GM12874 (cell line): ENCODE measurements around the gene GALNT17.

Source experiments
- TF ChIP-seq, protein P1 (sequence below): IDR thresholded peaks from 2 replicates; pipeline ENCODE4 v1.5.1; 2011; ENCODE audit warnings: low read depth, mild to moderate bottlenecking, control low read depth, low read length, moderate library complexity; ENCODE audit not compliant: insufficient read depth

The GALNT17 gene

DNA sequence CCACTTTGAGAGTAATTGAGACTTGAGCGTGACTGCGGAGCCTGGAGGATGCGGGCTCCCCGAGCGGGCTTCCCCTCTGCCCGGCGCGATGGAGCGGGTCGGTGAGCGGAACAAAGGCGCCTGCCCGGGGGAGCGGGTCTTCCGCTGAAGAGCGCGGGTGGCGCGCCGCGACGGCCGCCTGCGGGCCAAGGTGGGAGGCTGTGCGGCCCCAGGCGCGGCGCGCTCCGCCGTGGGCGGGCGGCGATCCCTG is at the start of gene GALNT17:
GALNT17 (plus strand) TSS at position 18 of the 250 bp plus-strand sequence.
- TF ChIP-seq, protein P1, sequence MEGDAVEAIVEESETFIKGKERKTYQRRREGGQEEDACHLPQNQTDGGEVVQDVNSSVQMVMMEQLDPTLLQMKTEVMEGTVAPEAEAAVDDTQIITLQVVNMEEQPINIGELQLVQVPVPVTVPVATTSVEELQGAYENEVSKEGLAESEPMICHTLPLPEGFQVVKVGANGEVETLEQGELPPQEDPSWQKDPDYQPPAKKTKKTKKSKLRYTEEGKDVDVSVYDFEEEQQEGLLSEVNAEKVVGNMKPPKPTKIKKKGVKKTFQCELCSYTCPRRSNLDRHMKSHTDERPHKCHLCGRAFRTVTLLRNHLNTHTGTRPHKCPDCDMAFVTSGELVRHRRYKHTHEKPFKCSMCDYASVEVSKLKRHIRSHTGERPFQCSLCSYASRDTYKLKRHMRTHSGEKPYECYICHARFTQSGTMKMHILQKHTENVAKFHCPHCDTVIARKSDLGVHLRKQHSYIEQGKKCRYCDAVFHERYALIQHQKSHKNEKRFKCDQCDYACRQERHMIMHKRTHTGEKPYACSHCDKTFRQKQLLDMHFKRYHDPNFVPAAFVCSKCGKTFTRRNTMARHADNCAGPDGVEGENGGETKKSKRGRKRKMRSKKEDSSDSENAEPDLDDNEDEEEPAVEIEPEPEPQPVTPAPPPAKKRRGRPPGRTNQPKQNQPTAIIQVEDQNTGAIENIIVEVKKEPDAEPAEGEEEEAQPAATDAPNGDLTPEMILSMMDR, result no peak

DNA sequence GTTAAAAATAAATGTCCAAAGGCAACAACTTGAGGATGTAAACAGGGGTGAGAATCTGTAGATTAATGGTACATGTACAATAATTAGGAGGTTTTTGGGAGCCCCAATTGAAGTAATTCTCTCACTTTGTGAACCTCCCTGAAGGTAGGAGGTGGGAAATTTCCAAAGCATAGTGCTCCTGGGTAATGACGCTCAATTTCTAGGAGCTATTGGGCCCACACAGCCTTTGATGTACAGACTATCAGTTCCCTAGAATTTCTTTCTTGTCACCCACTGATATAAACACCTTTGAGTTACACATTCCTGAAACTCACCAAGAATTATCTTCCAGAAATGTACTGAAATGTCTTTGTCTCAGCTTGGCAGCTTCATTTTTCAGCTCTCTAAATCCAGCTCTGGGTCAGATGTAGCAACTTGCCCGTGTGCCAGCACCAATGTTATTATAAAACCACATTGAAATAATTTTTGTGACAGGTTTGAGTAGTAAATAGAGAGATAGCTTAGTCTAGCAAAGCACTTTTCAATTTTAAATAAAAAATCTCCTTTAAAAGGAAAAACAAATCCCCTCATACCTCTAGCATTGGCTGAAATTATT is 36.6 kb upstream of the GALNT17 start:
- TF ChIP-seq, protein P1, result no peak

DNA sequence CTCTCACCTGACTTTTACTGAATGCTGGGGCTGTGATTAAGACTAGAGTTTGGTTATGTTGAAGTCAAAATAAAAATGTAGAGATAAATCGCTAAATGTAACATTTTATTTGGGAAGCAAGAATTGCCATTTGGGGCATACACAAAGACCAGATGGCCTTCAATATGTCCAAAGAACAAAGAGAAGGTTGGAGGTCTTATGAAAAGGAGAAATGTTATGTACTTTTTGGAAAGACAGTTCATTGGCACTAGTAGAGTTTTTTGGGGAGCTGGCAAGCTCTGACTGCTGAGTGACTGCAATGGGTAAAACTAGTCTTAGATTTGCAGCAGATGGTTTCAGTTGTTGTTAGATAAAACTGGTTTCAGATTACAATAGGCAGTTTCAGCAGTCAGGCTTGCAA is 35.6 kb upstream of the GALNT17 start:
- TF ChIP-seq, protein P1, result no peak

DNA sequence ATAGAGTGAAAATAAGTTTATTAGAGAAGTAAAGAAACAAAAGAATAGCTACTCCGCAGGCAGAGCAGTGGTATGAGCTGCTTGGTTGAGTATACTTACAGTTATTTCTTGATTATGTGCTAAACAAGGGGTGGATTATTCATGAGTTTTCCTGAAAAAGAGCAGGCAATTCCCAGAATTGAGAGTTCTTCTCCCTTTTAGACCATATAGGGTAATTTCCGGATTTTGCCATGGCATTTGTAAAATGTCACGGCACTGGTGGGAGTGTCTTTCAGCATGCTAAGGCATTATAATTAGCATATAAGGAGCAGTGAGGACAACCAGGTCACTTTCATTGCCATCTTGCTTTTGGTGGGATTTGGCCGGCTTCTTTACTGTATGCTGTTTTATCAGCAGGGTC is 25.7 kb upstream of the GALNT17 start:
- TF ChIP-seq, protein P1, result no peak

DNA sequence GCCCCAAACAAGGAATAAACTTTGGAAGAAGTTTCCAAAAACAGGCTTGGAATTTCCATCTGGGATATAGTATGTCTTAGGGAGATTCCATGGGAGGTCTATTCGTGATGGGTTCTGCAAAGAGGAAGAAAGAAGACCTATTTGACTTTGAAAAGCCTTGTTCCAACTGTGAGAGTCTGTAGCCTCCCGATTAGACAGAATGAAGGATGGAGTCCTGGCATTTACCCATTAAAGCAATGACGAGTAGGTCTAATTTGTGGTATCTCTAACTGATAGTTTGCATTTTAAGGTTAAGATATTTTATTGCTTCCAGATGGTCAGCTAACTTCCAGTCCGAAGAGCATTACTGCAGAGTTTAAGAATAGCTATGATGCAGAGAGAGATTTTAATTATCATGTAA is 19.5 kb upstream of the GALNT17 start:
- TF ChIP-seq, protein P1, result no peak

DNA sequence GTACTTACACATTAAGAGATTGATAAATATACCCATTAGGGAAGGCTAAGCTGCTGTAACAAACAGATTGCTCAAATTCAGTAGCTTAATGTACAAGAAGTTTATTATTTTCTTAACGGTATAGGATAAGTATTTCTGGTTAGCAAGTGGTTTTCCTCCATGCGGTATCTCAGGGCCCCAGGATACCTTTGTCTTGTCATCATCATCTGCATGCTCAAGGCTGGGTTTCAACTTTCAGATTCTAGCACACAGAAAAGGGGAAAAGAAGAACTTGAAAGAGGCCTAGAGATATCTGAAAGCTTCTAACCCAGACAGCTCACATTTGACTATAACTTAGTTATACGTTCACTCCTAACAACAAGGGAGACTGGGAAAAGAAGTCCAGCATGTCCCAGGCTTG is 11.8 kb upstream of the GALNT17 start:
- TF ChIP-seq, protein P1, result no peak

DNA sequence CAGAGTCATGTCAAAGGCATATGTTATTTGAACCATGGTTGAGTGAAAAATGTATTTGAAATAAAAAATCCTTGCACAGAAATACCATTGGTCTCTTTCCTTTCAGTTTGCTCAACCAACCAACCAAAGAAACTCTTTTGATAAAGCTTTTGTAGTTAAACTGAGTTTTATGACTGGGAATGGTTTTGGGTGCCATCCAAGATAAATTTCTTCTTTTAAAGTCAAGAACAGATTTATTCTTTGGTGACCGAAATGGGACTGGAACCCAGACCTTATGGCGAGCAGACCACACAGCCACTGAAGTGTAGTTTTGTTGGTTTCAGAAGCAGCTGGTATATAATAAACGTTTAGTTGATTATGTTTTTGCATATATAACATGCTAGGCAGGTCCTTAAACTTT is 2.8 kb upstream of the GALNT17 start:
- TF ChIP-seq, protein P1, result no peak
